NOMO-1 (cell line): Measurements from ENCODE around the gene TBKBP1.

Experiments used
- DNase-seq, 2 experiments: peaks; one replicate each; lab custom pipeline; 2025; ENCODE audit not compliant: unreplicated experiment in 2 of 2; lab: John Stamatoyannopoulos, UW

Gene TBKBP1

DNA sequence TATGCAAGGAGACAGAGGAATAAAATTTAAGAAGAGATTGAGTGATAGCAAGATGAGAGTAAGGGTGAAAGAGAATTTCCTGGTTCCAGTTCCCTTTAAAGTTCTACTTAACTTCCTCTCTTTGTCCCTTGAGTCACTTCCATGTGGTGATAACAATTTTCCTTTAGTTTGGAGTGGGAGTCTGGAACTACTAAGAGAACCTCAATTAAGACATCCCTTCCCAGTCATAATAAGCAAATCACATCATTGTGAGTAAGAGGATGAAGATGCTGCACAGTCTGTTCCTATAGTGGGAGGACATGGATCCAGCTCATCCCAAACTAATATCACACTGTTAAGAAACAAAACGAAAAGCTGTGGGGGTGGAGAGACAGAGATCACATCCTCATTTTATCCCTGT is 63.4 kb downstream of the TBKBP1 start:
- no peak for DNase-seq

DNA sequence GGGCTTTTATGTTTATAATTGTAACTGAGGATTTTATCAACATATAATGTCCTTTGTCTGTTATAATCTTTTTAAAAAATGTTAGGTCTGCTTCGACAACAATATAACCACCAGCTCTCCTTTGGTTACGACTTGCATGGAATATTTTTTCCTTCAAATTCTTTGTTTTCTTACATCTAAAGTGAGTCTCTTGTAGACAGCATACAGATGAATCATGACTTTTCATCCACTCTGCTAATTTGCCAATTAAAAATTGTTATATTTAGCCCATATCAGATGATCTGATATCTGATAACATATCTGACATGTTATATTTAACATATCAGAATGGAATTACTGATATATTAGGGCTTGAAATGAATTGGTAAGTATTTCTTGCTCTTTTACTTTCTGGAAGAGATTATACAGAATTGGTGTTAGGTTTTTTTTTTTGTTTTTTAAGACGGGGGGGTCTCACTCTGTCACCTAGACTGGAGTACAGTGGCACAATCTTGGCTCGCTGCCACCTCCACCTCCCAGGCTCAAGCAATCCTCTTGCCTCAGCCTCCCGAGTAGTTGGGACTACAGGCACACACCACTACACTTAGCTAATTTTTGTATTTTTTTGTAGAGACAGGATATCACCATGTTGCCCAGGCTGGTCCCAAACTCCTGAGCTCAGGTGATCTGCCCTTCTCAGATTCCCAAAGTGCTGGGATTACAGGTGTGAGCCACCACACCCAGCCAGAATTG is 66.6 kb downstream of the TBKBP1 start:
- DNase-seq: no peak
